Activated CD4-positive, CD25-positive, alpha-beta regulatory T cell treated with anti-CD3 and anti-CD28 coated beads, Interleukin-2, amount 50 U/mL, for 16 hours (primary cell): Measurements from ENCODE around the gene LOXHD1.

Experiments used
- DNase-seq: peaks from one replicate; pipeline ENCODE4 v3.0.0-alpha.2; 2020; ENCODE audit warnings: low read depth, low spot score

The LOXHD1 gene

DNA sequence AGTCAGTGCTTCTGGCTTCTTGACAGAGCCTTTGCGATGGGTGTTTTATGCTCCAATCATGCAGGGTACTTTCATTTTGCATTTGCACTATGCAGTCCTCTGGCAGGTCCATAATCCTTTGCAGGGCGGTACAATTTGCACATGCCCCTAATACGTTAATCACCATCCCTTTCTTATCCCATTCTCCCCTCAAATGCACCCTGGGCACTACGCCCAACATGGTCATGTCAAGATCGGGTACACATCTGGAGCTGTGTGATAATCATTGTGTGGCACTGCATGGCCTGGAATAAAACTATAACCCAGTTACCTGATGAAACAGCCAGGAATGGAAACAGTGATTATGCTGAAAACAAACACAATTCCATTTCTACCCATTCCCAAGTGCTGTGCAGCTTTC lies 27.7 kb downstream of the LOXHD1 start:
- DNase-seq = no peak

- DNase-seq = no peak
Observed at GRCh38 chr18:46628206-46628605, 28.8 kb downstream of the LOXHD1 start.

DNA sequence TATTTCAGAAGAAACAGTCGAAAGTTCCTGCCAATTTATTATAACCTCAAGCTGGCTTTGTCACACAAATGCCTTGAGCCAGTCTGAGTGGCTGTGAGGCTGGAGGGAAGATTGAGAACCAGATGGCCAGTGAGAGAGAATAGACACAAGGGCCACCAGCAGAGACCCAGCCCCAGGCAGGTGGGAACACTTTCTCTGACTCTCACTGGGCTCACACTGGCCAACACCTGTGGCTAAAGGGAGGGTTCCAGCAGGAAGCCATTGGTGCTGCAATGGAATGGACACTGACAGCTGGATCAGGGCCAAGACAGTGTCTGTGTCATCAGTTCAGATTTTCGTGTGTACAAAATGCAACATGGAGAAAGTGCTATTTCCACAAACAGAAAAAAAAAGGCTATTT lies 29.9 kb downstream of the LOXHD1 start:
- no peak for DNase-seq

- DNase-seq = no peak
Observed at GRCh38 chr18:46625069-46625468, 32.0 kb downstream of the LOXHD1 start.

- no peak for DNase-seq
Observed at GRCh38 chr18:46624127-46624526, 32.9 kb downstream of the LOXHD1 start.

DNA sequence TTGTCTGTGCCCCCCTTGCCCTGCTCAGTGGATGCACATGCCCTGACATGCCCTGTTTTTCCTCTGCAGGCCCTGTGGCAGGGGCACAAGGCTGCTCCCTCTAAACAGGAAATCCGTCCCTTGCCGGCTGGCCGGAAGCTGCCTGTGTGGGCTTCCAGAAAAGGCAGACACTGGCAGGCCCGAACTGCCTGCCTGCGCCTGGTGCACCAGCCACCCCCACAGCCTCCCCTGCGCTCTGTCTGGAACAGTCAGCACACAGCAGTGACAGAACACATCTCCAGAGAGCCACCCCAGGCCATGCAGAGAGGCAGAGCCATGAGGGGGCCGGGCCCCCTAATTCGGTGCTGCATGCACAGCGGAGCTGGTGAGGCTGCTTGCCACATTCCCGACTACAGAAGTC lies 33.5 kb downstream of the LOXHD1 start:
- DNase-seq = no peak

DNA sequence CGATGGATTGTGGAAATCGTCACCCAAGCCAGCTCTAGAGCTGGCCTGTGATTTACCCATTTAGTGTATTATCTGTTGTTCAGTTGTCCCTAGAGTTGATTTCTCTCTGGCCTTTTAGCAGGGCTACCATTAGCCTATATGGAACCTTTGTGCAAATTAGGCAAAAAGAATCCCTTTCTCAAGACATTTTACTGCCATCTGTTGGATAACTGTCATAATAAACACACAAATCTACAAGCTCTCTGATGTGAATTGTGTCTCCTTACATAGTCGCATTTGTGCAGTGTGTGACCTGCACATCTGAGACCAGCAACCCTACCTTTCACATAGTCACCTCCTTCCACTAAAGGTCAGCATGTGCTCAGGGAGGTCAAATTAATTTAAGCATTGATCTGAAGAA lies 34.0 kb downstream of the LOXHD1 start:
- no peak for DNase-seq

- no peak for DNase-seq
Observed at GRCh38 chr18:46622451-46622850, 34.6 kb downstream of the LOXHD1 start.

DNA sequence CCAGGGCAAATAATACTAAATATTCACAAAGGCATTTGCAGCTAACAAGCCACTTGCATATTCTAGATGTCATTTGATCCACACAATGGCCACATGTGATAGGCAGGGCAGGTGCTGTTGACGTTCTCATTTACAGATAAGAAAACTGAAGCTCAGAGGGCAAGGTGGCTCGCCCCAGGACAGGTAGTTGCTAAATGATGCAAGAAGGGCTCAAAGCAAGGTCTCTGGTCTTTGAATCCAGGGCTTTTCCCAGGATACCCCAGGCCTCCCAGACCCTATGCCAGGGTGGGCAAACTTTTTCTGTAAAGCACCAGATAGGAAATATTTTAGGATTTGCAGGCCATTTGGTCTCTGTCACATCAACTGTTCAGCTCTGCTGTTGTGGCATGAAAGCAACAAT lies 35.1 kb downstream of the LOXHD1 start:
- DNase-seq = no peak

DNA sequence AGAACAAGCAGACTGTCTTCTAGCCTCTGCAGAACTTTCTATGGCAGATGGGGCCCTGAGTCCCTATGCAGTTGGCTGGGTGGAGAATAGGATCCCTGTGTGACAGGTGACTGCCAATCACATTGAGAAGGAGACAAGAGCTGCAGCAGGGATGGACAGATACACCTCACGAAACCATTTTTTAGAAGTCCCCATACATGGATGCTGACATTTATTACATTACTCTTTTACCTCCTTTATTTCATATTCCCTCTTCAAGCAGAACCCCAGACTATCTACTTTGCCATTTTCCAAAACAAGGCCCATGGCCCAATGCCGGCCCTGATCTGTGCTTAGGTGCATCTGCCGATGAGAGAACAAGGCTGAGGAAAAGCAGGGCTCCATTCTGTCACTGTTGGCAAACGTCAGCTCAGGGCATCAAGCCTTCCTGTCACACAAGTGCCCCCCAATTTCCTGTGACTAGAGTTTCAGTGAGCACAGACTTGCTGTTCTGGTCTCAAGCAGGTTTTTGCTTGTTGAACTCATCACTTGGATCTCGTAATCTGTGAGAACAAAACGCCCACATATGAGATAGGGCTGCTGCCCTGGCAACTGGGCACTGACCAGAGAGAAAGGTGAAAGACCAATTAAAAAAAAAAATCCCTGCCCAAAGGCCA lies 35.8 kb downstream of the LOXHD1 start:
- no peak for DNase-seq

DNA sequence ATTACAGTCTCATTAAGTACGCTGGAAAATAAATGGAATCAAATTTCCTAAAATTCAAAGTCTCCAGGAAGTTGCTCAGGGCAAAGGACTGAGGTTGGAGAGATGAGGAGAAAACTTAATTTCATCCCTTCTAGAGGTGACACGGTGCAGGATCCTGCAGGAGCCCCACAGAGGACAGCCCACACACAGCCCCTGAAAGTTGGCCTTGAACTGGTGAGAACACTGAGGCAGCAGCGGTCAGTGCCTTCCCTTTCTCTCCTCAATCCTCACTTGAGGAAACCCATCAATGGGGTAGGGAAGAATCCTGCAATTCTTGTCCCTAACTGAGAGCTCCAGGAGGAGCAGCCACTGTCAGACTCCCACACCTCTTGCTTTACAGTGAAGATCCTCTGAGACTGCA lies 37.5 kb downstream of the LOXHD1 start:
- DNase-seq = no peak

DNA sequence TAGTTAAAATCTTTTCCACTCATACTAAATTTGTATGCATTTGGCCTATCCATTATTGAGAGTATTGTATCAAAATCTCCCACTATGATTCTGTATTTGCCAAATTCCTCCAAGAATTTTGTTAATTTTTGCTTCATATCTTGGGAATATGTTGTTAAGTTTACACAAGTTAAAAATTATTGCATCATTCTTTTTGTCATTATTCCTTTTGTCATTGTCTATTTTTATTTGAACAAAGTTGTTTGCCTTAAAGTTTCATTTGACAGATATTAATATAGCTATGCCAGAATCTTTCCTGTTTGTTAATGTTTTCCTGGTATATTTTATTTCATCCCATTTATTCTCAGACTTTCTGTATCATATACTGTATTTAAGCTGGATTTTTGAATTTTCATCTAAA lies 41.3 kb downstream of the LOXHD1 start:
- no peak for DNase-seq

DNA sequence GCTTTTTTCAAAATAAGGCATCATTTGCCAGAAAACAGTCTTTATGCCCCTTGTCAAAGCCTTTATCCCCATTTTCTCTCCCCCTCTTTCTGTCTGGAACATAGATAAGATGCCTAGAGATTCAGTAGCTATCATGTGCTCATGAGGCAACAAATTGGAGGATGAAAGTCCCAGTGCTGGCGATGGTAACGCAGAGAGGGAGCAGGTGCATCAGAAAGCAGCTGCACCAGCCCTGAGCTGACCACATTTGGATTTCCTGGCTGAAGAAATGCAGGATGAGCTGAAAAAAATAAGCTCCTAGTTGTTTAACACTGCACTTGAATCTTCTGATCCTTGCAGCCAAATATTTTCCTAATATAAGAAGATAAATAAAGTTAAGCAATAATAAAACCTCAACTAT lies 48.0 kb downstream of the LOXHD1 start:
- no peak for DNase-seq

DNA sequence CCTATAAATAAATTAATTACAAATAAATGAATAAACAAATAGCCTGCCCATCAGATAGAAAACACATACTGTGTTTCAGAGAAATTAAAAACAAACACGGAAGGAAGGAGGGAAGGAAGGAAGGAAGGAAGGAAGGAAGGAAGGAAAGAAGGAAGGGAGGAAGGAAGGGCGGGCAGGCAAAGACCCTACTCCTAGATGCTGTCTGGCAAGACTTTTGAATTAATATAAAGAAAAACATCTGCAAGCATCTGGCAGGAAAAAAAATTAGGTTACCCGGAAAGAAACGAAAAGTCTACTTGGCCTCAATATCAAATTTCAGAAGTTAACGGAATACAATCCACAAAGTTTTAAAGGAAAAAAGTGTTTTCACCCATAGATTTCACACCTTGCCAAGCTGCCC lies 49.1 kb downstream of the LOXHD1 start:
- DNase-seq = no peak

DNA sequence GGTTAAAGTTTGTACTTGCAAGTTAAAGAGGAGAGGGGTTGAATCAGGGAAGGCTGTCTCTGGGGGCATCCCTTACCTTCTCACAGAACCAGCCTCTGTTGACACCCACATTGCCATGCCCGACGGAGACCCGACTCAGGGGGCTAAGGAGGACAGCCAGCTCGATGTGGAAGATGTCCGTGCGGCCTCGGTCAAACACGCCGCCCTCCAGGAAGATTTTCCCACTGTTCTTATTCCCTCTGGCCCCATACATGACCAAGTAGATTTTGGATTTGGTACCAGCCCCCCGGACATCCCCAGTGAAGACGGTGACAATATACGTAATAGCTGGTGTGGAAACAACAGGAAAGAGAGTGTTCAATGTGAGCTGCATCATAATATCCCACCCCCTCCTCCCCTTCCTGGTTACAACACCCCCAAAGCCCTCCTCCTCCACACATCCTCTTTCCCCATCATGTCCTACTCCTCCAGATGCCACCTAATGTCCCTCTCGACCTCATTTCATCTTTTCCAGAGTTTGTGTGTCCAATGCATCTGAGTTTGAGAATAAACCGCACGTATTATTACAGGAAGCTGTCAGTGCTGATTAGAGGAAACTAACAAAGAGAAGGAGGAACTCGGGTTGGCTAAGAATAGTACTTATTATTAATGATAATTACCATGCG lies 55.7 kb downstream of the LOXHD1 start:
- DNase-seq = no peak

- no peak for DNase-seq
Observed at GRCh38 chr18:46596119-46596518, 60.9 kb downstream of the LOXHD1 start.

- DNase-seq = no peak
Observed at GRCh38 chr18:46591783-46592391, 65.1 kb downstream of the LOXHD1 start.

DNA sequence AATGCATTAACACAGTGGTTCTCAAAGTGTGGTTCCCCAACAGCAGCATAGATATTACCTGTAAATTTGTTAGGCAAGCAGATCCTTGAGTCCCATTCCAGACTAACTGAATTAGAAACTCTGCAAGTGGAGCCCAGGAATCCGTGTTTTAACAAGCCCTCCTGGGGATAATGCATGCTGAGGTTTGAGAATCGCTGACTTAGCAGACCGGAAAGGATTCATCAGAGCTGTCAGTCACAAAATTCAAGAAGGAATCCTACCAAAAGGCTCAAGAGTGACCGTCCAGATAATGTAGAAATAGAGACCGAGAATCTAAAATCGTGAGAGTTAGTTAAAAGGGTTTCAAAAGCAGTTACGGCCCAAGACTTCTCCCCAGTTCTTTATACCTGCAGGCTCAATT lies 66.9 kb downstream of the LOXHD1 start:
- DNase-seq = no peak

DNA sequence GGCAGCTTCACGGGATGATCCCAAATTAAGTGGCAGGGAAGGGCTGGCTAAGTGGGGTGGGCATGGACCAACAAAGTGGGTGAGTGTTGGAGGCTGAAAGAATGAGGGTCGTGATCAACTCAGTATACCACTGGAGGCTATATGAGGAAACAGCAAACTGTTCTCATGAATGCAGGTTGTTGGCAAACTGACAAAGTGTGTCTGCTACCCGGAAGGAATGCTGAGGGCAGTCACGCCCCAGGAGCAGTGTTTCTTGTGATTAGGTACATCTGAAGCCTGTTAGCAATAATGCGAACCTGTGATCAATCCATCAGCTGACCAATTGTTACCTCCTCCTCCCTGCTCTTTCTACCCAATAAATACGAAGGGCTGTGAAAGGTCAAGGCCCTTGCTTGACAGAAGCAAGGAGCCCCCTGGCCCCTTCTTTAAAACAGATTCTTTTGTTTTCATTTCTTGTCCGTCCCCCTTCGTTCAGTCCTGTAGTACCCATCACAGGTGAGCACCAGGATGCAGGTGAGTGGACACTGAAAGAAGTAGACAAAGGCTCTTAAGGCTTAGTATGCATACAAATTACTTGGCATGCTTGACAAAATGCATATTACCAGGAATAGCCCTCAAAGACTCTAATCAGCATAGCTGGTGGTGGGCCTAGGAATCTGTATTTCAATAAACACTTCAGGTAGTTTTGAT lies 67.9 kb downstream of the LOXHD1 start:
- DNase-seq = no peak

- no peak for DNase-seq
Observed at GRCh38 chr18:46587600-46587999, 69.4 kb downstream of the LOXHD1 start.

DNA sequence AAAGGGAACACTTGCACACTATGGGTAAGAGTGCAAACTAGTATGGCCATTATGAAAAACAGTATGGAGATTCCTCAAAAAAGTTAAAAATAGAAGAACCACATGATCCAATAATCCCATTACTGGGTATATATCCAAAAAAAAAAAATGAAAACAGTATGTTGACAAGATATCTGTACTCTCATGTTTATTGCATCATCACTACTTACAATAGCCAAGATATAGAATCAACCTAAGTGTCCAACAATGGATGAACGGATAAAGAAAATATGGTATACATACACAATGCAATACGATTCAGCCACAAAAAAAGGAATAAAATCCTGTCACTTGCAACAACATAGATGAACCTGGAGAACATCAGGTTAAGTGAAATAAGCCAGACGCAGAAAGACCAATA lies 73.3 kb downstream of the LOXHD1 start:
- no peak for DNase-seq

DNA sequence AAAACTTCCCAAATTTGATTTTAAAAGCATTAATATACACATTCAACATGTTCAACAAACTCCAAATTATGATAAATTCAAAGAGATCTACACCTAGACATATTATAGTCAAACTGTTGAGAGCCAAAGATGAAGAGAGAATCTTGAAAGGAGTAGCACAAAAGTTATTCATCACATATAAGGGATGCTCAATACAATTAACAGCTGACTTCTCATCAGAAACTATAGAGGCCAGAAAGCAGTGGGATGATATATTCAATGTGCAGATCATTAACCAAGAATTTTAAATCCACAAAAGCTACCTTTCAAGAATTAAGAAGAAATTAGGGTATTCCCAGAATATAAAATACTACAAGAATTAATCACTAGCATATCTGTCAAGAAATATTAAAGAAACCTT lies 75.4 kb downstream of the LOXHD1 start:
- no peak for DNase-seq

GRCh38 chr18:46578987-46579386 lies 78.0 kb downstream of the LOXHD1 start:
- DNase-seq = no peak
